Tibial artery (tissue), 4 donors: ENCODE results near the gene CGN.

Experiments used
- DNase-seq, 2 donors: peaks; one replicate each; pipeline ENCODE4 v3.0.0-alpha.2; 2019
- H3K27ac ChIP-seq, 2 donors: fragments of 200-600 bp; sonication (generic) in 1 of 2; 1 replicate in 1 of 2; 2 replicates in 1 of 2; pipeline ENCODE4 v1.5.1; 2018 to 2019; ENCODE audit warnings: mild to moderate bottlenecking in 1 of 2
- H3K27me3 ChIP-seq, 2 donors: fragments of 200-600 bp; sonication (generic) in 1 of 2; one replicate each; pipeline versions ENCODE4 v1.5.1 to v1.6.0; 2016 to 2019
- H3K36me3 ChIP-seq, 3 donors: fragments of 200-600 bp; sonication (generic) in 2 of 3; one replicate each; pipeline ENCODE4 v1.5.1; 2016 to 2019; ENCODE audit warnings: mild to moderate bottlenecking in 2 of 3
- H3K4me1 ChIP-seq, 4 donors: fragments of 200-600 bp; sonication (generic) in 2 of 4; 1 replicate in 3 of 4; 2 replicates in 1 of 4; pipeline ENCODE4 v1.5.1; 2016 to 2019
- H3K4me3 ChIP-seq, 2 donors: fragments of 200-600 bp; sonication (generic) in 1 of 2; 1 replicate in 1 of 2; 2 replicates in 1 of 2; pipeline ENCODE4 v1.5.1; 2018 to 2019; ENCODE audit warnings: mild to moderate bottlenecking in 2 of 2
- H3K9me3 ChIP-seq, 3 donors: fragments of 200-600 bp; sonication (generic) in 1 of 3; one replicate each; pipeline ENCODE4 v1.5.1; 2016 to 2019
- intact Hi-C: fragments of 100-400 bp; cut with DNase I; formaldehyde crosslinking; loops from one replicate; pipeline ENCODE4 v1.15.0; 2023; ENCODE audit warnings: low total_unique reads
- TF ChIP-seq, protein P1 (sequence below), 2 experiments: fragments of 200-600 bp in 1 of 2; fragments of 450-650 bp in 1 of 2; IDR thresholded peaks; one replicate each; pipeline ENCODE4 v1.5.1; 2017 to 2019; ENCODE audit warnings: antibody characterized with exemption in 2 of 2, mild to moderate bottlenecking in 1 of 2, moderate library complexity in 1 of 2

The CGN gene

GRCh38 chr1:151568626-151569088 is 57.5 kb downstream of the CGN start:
- no peak overlapping the region for H3K27ac ChIP-seq
- TF ChIP-seq, protein P1, sequence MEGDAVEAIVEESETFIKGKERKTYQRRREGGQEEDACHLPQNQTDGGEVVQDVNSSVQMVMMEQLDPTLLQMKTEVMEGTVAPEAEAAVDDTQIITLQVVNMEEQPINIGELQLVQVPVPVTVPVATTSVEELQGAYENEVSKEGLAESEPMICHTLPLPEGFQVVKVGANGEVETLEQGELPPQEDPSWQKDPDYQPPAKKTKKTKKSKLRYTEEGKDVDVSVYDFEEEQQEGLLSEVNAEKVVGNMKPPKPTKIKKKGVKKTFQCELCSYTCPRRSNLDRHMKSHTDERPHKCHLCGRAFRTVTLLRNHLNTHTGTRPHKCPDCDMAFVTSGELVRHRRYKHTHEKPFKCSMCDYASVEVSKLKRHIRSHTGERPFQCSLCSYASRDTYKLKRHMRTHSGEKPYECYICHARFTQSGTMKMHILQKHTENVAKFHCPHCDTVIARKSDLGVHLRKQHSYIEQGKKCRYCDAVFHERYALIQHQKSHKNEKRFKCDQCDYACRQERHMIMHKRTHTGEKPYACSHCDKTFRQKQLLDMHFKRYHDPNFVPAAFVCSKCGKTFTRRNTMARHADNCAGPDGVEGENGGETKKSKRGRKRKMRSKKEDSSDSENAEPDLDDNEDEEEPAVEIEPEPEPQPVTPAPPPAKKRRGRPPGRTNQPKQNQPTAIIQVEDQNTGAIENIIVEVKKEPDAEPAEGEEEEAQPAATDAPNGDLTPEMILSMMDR (IDR thresholded peaks at IDR 0.05) = no peak
- peaks cover 0 to 2% (median 0%) of the 10 kb centered on the region in 4 donors for H3K4me1 ChIP-seq
- intact Hi-C loops = no loop called here
- no peaks in the 10 kb centered on the region for H3K9me3 ChIP-seq
- no peak for DNase-seq
- H3K36me3 ChIP-seq = peaks cover 29 to 65% (median 59%) of the 10 kb centered on the region in 3 donors
- no peaks in the 10 kb centered on the region for H3K27me3 ChIP-seq
- H3K4me3 ChIP-seq = no peak overlapping the region

- H3K9me3 ChIP-seq = no peaks in the 10 kb centered on the region
- TF ChIP-seq, protein P1 (IDR thresholded peaks at IDR 0.05) = no peak
- H3K4me1 ChIP-seq = peaks cover 0 to 2% (median 0%) of the 10 kb centered on the region in 4 donors
These were observed 59.6 kb downstream of the CGN start for GRCh38 chr1:151570819-151571218.

GRCh38 chr1:151574575-151575529 is 63.7 kb downstream of the CGN start:
- Histone ChIP-seq H3K4me1 (peaks cover 0 to under 1% (median 0%) of the 10 kb centered on the region in 4 donors), H3K27ac (no peak overlapping the region), H3K9me3 (no peaks in the 10 kb centered on the region), H3K4me3 (no peak overlapping the region), H3K36me3 (peaks cover 20 to 59% (median 48%) of the 10 kb centered on the region in 3 donors), H3K27me3 (no peaks in the 10 kb centered on the region)
- intact Hi-C loops = no loop called here
- TF ChIP-seq, protein P1 (IDR thresholded peaks at IDR 0.05) = no peak
- no peak for DNase-seq

More at GRCh38 chr1:151570819-151571218, 59.6 kb downstream of the CGN start:
- Histone ChIP-seq H3K4me3 (no peak overlapping the region), H3K27ac (no peak overlapping the region), H3K36me3 (peaks cover 31 to 66% (median 56%) of the 10 kb centered on the region in 3 donors), H3K27me3 (no peaks in the 10 kb centered on the region)
- intact Hi-C loops = no loop called here
- no peak for DNase-seq

DNA sequence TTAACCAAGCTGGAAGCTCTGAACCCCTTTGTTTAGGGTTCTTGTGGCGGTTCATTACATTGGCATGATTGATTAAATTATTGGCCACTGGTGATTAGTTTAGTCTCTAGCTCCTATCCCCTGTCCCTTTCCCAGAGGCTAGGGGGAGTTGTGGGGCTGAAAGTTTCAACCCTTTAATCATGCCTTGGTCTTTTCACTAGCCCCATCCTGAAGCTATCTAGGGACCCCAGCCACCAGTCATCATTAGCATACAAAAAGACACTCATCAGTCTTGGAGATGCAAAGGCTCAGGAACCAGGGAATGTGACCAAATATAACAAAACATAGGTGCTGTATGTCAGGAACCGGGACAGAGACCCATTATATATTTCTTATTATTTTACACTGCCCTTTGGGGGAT is 66.0 kb downstream of the CGN start:
- H3K36me3 ChIP-seq = peaks cover 27 to 75% (median 50%) of the 10 kb centered on the region in 3 donors
- H3K27me3 ChIP-seq = no peaks in the 10 kb centered on the region
- no peak for DNase-seq
- intact Hi-C loops = no loop called here
- H3K4me1 ChIP-seq = no peaks in the 10 kb centered on the region
- TF ChIP-seq, protein P1 (IDR thresholded peaks at IDR 0.05) = no peak
- no peaks in the 10 kb centered on the region for H3K9me3 ChIP-seq
- H3K27ac ChIP-seq = no peak overlapping the region
- H3K4me3 ChIP-seq = no peak overlapping the region

GRCh38 chr1:151578941-151579340 is 67.8 kb downstream of the CGN start:
- H3K36me3 ChIP-seq = peaks cover 31 to 71% (median 55%) of the 10 kb centered on the region in 3 donors
- H3K4me1 ChIP-seq = no peaks in the 10 kb centered on the region
- H3K27me3 ChIP-seq = no peaks in the 10 kb centered on the region
- intact Hi-C loops = no loop called here
- no peak overlapping the region for H3K27ac ChIP-seq
- H3K9me3 ChIP-seq = no peaks in the 10 kb centered on the region
- no peak overlapping the region for H3K4me3 ChIP-seq
- no peak for DNase-seq
- TF ChIP-seq, protein P1 (IDR thresholded peaks at IDR 0.05) = no peak
